GM19463 (cell line): ENCODE results near the gene PANX2.

Experiments
- ATAC-seq: cut with Tn5 transposase; IDR thresholded peaks from one replicate; pipeline ENCODE4 v1.9.1; 2021; ENCODE audit warnings: mild to moderate bottlenecking, moderate library complexity; ENCODE audit not compliant: unreplicated experiment

Gene PANX2

GRCh38 chr22:50226063-50226874 lies 55.7 kb downstream of the PANX2 start:
- no peak for ATAC-seq

- no peak for ATAC-seq
Observed at GRCh38 chr22:50226875-50227165, 56.3 kb downstream of the PANX2 start.

- ATAC-seq: no peak
Observed at GRCh38 chr22:50227579-50228215, 57.2 kb downstream of the PANX2 start.

- ATAC-seq: no peak
Observed at GRCh38 chr22:50228366-50228765, 57.8 kb downstream of the PANX2 start.

GRCh38 chr22:50229370-50229769 lies 58.8 kb downstream of the PANX2 start:
- ATAC-seq: no peak
